GM10266 (cell line): ENCODE data around the gene MORF4L1.

ENCODE experiments used
- DNase-seq: peaks from one replicate; pipeline ENCODE4 v3.0.0; 2012; ENCODE audit errors: extremely low spot score
- CTCF ChIP-seq: IDR thresholded peaks from 2 replicates; pipeline ENCODE4 v1.5.1; 2012; ENCODE audit warnings: mild to moderate bottlenecking, low read depth; ENCODE audit not compliant: control insufficient read depth, insufficient read depth; ENCODE audit errors: missing control alignments

The MORF4L1 gene

GRCh38 chr15:78878356-78878755 lies 5.7 kb downstream of the MORF4L1 start:
- DNase-seq: no peak
- TF ChIP-seq CTCF: no peak

GRCh38 chr15:78879517-78880241 lies 7.0 kb downstream of the MORF4L1 start:
- DNase-seq: no peak
- TF ChIP-seq CTCF: no peak

- no peak for TF ChIP-seq CTCF
- DNase-seq: no peak
Measured at GRCh38 chr15:78880242-78880533, 7.5 kb downstream of the MORF4L1 start.

GRCh38 chr15:78880813-78881212 lies 8.1 kb downstream of the MORF4L1 start:
- DNase-seq: no peak
- no peak for TF ChIP-seq CTCF

- DNase-seq: no peak
- no peak for TF ChIP-seq CTCF
Measured at GRCh38 chr15:78881681-78882080, 9.0 kb downstream of the MORF4L1 start.

- TF ChIP-seq CTCF: no peak
- no peak for DNase-seq
Measured at GRCh38 chr15:78889000-78889399, 16.3 kb downstream of the MORF4L1 start.

GRCh38 chr15:78893538-78893937 lies 20.8 kb downstream of the MORF4L1 start:
- no peak for DNase-seq
- TF ChIP-seq CTCF: no peak
